Right renal pelvis (tissue), 4 donors: ENCODE data around the gene PCSK4. TPM values are rescaled to one million over a fixed set of nuclear protein-coding genes. Genes with fewer than 3 reads are reported as not detected.
"Not testable (repeated sequence)": the region's sequence is repeated elsewhere in the genome, so short reads cannot be mapped to it uniquely, and the experiment has no call there.

ENCODE experiments used
- DNase-seq, 4 donors: peaks; one replicate each; pipeline ENCODE4 v3.0.0-alpha.2; 2013; ENCODE audit warnings: low read depth in 4 of 4, low spot score in 3 of 4, missing footprints in 1 of 4
- polyA plus RNA-seq, 4 donors: library from polyadenylated mRNA; unstranded; fragments of 120-200 nt; gene quantifications; one replicate each; pipeline ENCODE4 v1.2.1, GENCODE V29; 2013; ENCODE audit not compliant: insufficient read length in 4 of 4

Gene PCSK4
- polyA plus RNA-seq, 4 donors, result 3.4 to 7.9 (median 5.1) TPM

- no peak for DNase-seq
Measured at GRCh38 chr19:1441677-1442438, 48.3 kb downstream of the PCSK4 start.

- DNase-seq, result no peak
Measured at GRCh38 chr19:1441022-1441426, 49.1 kb downstream of the PCSK4 start.

- DNase-seq, result no peak
Measured at GRCh38 chr19:1440418-1440801, 49.7 kb downstream of the PCSK4 start.

GRCh38 chr19:1439525-1440417, 50.4 kb downstream of the PCSK4 start:
- DNase-seq, result not testable (repeated sequence)

- DNase-seq, result no peak
Measured at GRCh38 chr19:1438933-1439354, 51.2 kb downstream of the PCSK4 start.

GRCh38 chr19:1438035-1438932, 51.9 kb downstream of the PCSK4 start, which contains the start of gene RPS15:
TSS of gene RPS15 (plus strand) at chr19:1438396. CDS start at chr19:1438426, 30 bp downstream.
- DNase-seq, result peak; percentile 89 to 98 (median 90)

GRCh38 chr19:1437609-1438008, 52.5 kb downstream of the PCSK4 start:
- no peak for DNase-seq

GRCh38 chr19:1435378-1435989, 54.7 kb downstream of the PCSK4 start:
- DNase-seq, result no peak

GRCh38 chr19:1434577-1435060, 55.5 kb downstream of the PCSK4 start:
- DNase-seq, result no peak

- no peak for DNase-seq
Measured at GRCh38 chr19:1434040-1434366, 56.1 kb downstream of the PCSK4 start.

GRCh38 chr19:1433119-1434039, 56.8 kb downstream of the PCSK4 start:
- DNase-seq, result no peak

- no peak for DNase-seq
Measured at GRCh38 chr19:1432507-1432887, 57.7 kb downstream of the PCSK4 start.

GRCh38 chr19:1431759-1432506, 58.2 kb downstream of the PCSK4 start:
- DNase-seq, result no peak

Other genes starting within 250 kb of the PCSK4 start
- gene ATP5F1D, start 248.6 kb downstream of the PCSK4 start, polyA plus RNA-seq, result 100 to 1,000 TPM in 2 of 4 donors, 10 to 100 TPM in 2; 85.5 to 156 (median 99.3) TPM
- gene MIDN, start 241.8 kb downstream of the PCSK4 start, polyA plus RNA-seq, result 10 to 100 TPM; 50.1 to 66.0 (median 52.7) TPM
- gene CIRBP, start 221.0 kb downstream of the PCSK4 start, polyA plus RNA-seq, result 100 to 1,000 TPM; 713 to 749 (median 717) TPM
- 10 to 100 TPM; 18.7 to 30.6 (median 19.8) TPM for gene FAM174C, start 214.8 kb downstream of the PCSK4 start, polyA plus RNA-seq
- 1 to 10 TPM; 1.6 to 4.0 (median 2.1) TPM for gene EFNA2, start 204.5 kb downstream of the PCSK4 start, polyA plus RNA-seq
- 100 to 1,000 TPM in 1 of 4 donors, 10 to 100 TPM in 3; 50.1 to 105 (median 55.7) TPM for gene NDUFS7, start 106.4 kb downstream of the PCSK4 start, polyA plus RNA-seq
- gene GAMT, start 88.8 kb downstream of the PCSK4 start, polyA plus RNA-seq, result 10 to 100 TPM; 26.9 to 49.8 (median 30.8) TPM
- 10 to 100 TPM; 77.5 to 89.8 (median 83.4) TPM for gene DAZAP1, start 82.8 kb downstream of the PCSK4 start, polyA plus RNA-seq
- 100 to 1,000 TPM; 509 to 913 (median 548) TPM for gene RPS15, start 52.0 kb downstream of the PCSK4 start, polyA plus RNA-seq
- gene APC2, start 40.2 kb downstream of the PCSK4 start, polyA plus RNA-seq, result 1 to 10 TPM in 3 of 4 donors, under 1 TPM in 1; 0.97 to 1.8 (median 1.5) TPM
- 10 to 100 TPM; 22.3 to 38.3 (median 25.8) TPM for gene C19orf25, start 11.1 kb downstream of the PCSK4 start, polyA plus RNA-seq
- gene REEP6, start 831 bp upstream of the PCSK4 start, polyA plus RNA-seq, result 10 to 100 TPM in 3 of 4 donors, 1 to 10 TPM in 1; 9.9 to 31.5 (median 17.0) TPM
- gene ADAMTSL5, start 22.7 kb upstream of the PCSK4 start, polyA plus RNA-seq, result 1 to 10 TPM in 2 of 4 donors, under 1 TPM in 2; 0.24 to 1.5 (median 0.80) TPM
- under 1 TPM; 0.13 to 0.36 (median 0.16) TPM for gene PLK5, start 33.7 kb upstream of the PCSK4 start, polyA plus RNA-seq
- gene MEX3D, start 78.0 kb upstream of the PCSK4 start, polyA plus RNA-seq, result 10 to 100 TPM; 23.7 to 40.4 (median 26.3) TPM
- 10 to 100 TPM; 50.6 to 80.7 (median 53.1) TPM for gene MBD3, start 102.5 kb upstream of the PCSK4 start, polyA plus RNA-seq
- 100 to 1,000 TPM; 104 to 157 (median 119) TPM for gene UQCR11, start 115.1 kb upstream of the PCSK4 start, polyA plus RNA-seq
- 100 to 1,000 TPM; 101 to 127 (median 108) TPM for gene TCF3, start 162.3 kb upstream of the PCSK4 start, polyA plus RNA-seq